HepG2 (cell line): ENCODE results near the gene ISG20L2. TPM values are rescaled to one million over a fixed set of nuclear protein-coding genes. Genes with fewer than 3 reads are reported as not detected.

Source experiments
- FUBP1 ChIP-seq: sonication (generic); formaldehyde crosslinking; IDR thresholded peaks from 2 replicates; pipeline ENCODE4 v1.5.1; 2020; ENCODE audit warnings: missing genetic modification reagents, mild to moderate bottlenecking, borderline replicate concordance
- HIVEP1 ChIP-seq: sonication (generic); formaldehyde crosslinking; IDR thresholded peaks from 2 replicates; pipeline ENCODE4 v1.4.0; 2020; ENCODE audit warnings: mild to moderate bottlenecking, missing genetic modification reagents
- MAX ChIP-seq: IDR thresholded peaks from 2 replicates; pipeline ENCODE4 v1.6.1; 2012; ENCODE audit warnings: inconsistent platforms
- RAD21 ChIP-seq: fragments of 450-650 bp; formaldehyde crosslinking; IDR thresholded peaks from 2 replicates; pipeline ENCODE4 v1.5.0; 2020; ENCODE audit warnings: mild to moderate bottlenecking
- RERE ChIP-seq: IDR thresholded peaks from 2 replicates; pipeline ENCODE4 v1.6.1; 2016; ENCODE audit warnings: low read depth, missing genetic modification reagents, missing compliant biosample characterization
- TAF15 ChIP-seq: fragments of 200-400 bp; formaldehyde crosslinking; IDR thresholded peaks from one replicate; pipeline ENCODE4 v1.6.1; 2018; ENCODE audit warnings: mild to moderate bottlenecking, low read depth, low read length; ENCODE audit not compliant: poor library complexity, severe bottlenecking
- ZNF510 ChIP-seq: sonication (generic); formaldehyde crosslinking; IDR thresholded peaks from 2 replicates; pipeline ENCODE4 v1.4.0; 2020; ENCODE audit warnings: low read depth, mild to moderate bottlenecking, missing genetic modification reagents
- ZNF614 ChIP-seq: IDR thresholded peaks from 2 replicates; pipeline ENCODE4 v1.6.1; 2018; ENCODE audit warnings: missing biosample characterization, missing genetic modification reagents, inconsistent platforms, borderline replicate concordance
- ZNF616 ChIP-seq: sonication (generic); formaldehyde crosslinking; IDR thresholded peaks from 2 replicates; pipeline ENCODE4 v1.5.0; 2020; ENCODE audit warnings: low read depth, mild to moderate bottlenecking, missing genetic modification reagents
- ZNF720 ChIP-seq: sonication (generic); formaldehyde crosslinking; IDR thresholded peaks from 2 replicates; pipeline ENCODE4 v1.4.0; 2020; ENCODE audit warnings: missing genetic modification reagents
- ZNF766 ChIP-seq: sonication (generic); formaldehyde crosslinking; IDR thresholded peaks from 2 replicates; pipeline ENCODE4 v1.5.0; 2020; ENCODE audit warnings: missing genetic modification reagents, borderline replicate concordance
- ZNF788 ChIP-seq: sonication (generic); formaldehyde crosslinking; IDR thresholded peaks from 2 replicates; pipeline ENCODE4 v1.5.0; 2020; ENCODE audit warnings: mild to moderate bottlenecking, missing genetic modification reagents, borderline replicate concordance
- polyA plus RNA-seq, 8 experiments: library from polyadenylated mRNA; depleted of rRNA in 3 of 8; stranded (reverse) in 7 of 8; unstranded in 1 of 8; fragments of >200 nt; fragmentation: Illumina TruSeq in 4 of 8; extraction: Trizol in 4 of 8; gene quantifications; 2 replicates each; pipeline versions ENCODE4 v1.2.1 to v1.2.3, GENCODE V29; 2011 to 2016; ENCODE audit warnings: low read depth in 4 of 8, missing spikeins in 1 of 8, mixed read lengths in 1 of 8; ENCODE audit not compliant: insufficient read depth in 1 of 8
- total RNA-seq, 5 experiments: library from RNA; depleted of rRNA; stranded (reverse); fragments of >200 nt; fragmentation: Illumina TruSeq; extraction: Trizol; gene quantifications; 2 replicates each; pipeline ENCODE4 v1.2.3, GENCODE V29; 2016; ENCODE audit warnings: low read depth in 1 of 5
- TF ChIP-seq, protein P1 (sequence below): sonication (generic); formaldehyde crosslinking; IDR thresholded peaks from 2 replicates; pipeline ENCODE4 v1.4.0; 2020; ENCODE audit warnings: mild to moderate bottlenecking, missing genetic modification reagents
- TF ChIP-seq, protein P2 (sequence below): sonication (generic); formaldehyde crosslinking; conservative IDR thresholded peaks from 2 replicates; pipeline ENCODE4 v1.4.0; 2020; ENCODE audit warnings: missing genetic modification reagents

The ISG20L2 gene
- total and polyA plus RNA-seq, 2 of the 13 experiments (the other 11 are each of a cell fraction or from before 2014, with no cell fraction given), result 19.8 to 21.3 TPM

GRCh38 chr1:156750711-156751450 is 22.3 kb upstream of the ISG20L2 start (continued):
- no peak for TF ChIP-seq ZNF766
- no peak for TF ChIP-seq FUBP1
- no peak for TF ChIP-seq ZNF614 (CRISPR knock-in tag)
- TF ChIP-seq, protein P1, sequence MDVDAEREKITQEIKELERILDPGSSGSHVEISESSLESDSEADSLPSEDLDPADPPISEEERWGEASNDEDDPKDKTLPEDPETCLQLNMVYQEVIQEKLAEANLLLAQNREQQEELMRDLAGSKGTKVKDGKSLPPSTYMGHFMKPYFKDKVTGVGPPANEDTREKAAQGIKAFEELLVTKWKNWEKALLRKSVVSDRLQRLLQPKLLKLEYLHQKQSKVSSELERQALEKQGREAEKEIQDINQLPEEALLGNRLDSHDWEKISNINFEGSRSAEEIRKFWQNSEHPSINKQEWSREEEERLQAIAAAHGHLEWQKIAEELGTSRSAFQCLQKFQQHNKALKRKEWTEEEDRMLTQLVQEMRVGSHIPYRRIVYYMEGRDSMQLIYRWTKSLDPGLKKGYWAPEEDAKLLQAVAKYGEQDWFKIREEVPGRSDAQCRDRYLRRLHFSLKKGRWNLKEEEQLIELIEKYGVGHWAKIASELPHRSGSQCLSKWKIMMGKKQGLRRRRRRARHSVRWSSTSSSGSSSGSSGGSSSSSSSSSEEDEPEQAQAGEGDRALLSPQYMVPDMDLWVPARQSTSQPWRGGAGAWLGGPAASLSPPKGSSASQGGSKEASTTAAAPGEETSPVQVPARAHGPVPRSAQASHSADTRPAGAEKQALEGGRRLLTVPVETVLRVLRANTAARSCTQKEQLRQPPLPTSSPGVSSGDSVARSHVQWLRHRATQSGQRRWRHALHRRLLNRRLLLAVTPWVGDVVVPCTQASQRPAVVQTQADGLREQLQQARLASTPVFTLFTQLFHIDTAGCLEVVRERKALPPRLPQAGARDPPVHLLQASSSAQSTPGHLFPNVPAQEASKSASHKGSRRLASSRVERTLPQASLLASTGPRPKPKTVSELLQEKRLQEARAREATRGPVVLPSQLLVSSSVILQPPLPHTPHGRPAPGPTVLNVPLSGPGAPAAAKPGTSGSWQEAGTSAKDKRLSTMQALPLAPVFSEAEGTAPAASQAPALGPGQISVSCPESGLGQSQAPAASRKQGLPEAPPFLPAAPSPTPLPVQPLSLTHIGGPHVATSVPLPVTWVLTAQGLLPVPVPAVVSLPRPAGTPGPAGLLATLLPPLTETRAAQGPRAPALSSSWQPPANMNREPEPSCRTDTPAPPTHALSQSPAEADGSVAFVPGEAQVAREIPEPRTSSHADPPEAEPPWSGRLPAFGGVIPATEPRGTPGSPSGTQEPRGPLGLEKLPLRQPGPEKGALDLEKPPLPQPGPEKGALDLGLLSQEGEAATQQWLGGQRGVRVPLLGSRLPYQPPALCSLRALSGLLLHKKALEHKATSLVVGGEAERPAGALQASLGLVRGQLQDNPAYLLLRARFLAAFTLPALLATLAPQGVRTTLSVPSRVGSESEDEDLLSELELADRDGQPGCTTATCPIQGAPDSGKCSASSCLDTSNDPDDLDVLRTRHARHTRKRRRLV (CRISPR knock-in tag), result 0 out of 2 replicates have a peak, but pooled peaks have one; percentile 60
- 0 out of 2 replicates have a peak, but pooled peaks have one; percentile 4 for TF ChIP-seq RERE
- TF ChIP-seq HIVEP1 (CRISPR knock-in tag), result 0 out of 2 replicates have a peak, but pooled peaks have one; percentile 24
- no peak for TF ChIP-seq ZNF788 (CRISPR knock-in tag)
- TF ChIP-seq ZNF510 (CRISPR knock-in tag), result 0 out of 2 replicates have a peak, but pooled peaks have one; percentile 20
- 0 out of 2 replicates have a peak, but pooled peaks have one; percentile 9 for TF ChIP-seq RAD21 (CRISPR knock-in tag)
- TF ChIP-seq TAF15, result peak; percentile 37
- TF ChIP-seq ZNF616 (CRISPR knock-in tag), result no peak
- TF ChIP-seq, protein P2, sequence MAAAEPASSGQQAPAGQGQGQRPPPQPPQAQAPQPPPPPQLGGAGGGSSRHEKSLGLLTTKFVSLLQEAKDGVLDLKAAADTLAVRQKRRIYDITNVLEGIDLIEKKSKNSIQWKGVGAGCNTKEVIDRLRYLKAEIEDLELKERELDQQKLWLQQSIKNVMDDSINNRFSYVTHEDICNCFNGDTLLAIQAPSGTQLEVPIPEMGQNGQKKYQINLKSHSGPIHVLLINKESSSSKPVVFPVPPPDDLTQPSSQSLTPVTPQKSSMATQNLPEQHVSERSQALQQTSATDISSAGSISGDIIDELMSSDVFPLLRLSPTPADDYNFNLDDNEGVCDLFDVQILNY (CRISPR knock-in tag), result no peak
- TF ChIP-seq MAX, result no peak
- no peak for TF ChIP-seq ZNF720 (CRISPR knock-in tag)
